Measurements from ENCODE around the gene KRT34.

GRCh38 chr17:41407226-41407625 lies 25.1 kb upstream of the KRT34 start:
- TF ChIP-seq CTCF (IDR thresholded peaks at IDR 0.05): no peak
- no peak for TF ChIP-seq POLR2A (IDR thresholded peaks at IDR 0.05)
